OCI-LY1 (cell line): ENCODE measurements around the gene TMBIM4.

Experiments used
- CTCF ChIP-seq: fragments of 200-600 bp; sonication (generic), shearing (Covaris generic); IDR thresholded peaks from 2 replicates; pipeline ENCODE4 v1.5.1; 2017; ENCODE audit warnings: mild to moderate bottlenecking, antibody characterized with exemption, low read length, moderate library complexity, mixed read lengths
- EZH2 ChIP-seq: fragments of 200-600 bp; sonication (generic), shearing (Covaris generic); IDR thresholded peaks from 2 replicates; pipeline ENCODE4 v1.8.0; 2017; ENCODE audit warnings: borderline replicate concordance, mixed run types, mild to moderate bottlenecking, antibody characterized with exemption, low read length, moderate library complexity, mixed read lengths

- peak; percentile 34; the same call in 1 of the 2 replicates for TF ChIP-seq CTCF
- TF ChIP-seq EZH2 = no peak
These were observed 24.7 kb downstream of the TMBIM4 start for GRCh38 chr12:66144791-66145754.
